Small intestine (tissue), 7 donors: Measurements from ENCODE around the gene HAS3. TPM values are rescaled to one million over a fixed set of nuclear protein-coding genes. Genes with fewer than 3 reads are reported as not detected.

ENCODE experiments used
- DNase-seq, 2 donors: peaks; one replicate each; pipeline versions ENCODE4 v3.0.0 to v3.0.0-alpha.2; 2013
- FAIRE-seq: peaks from 2 replicates; lab custom pipeline; 2012; peaks lifted over from hg19 to GRCh38; lab: Jason Lieb, UNC
- H3K27ac ChIP-seq, 3 donors: one replicate each; pipeline ENCODE4 v1.5.1; 2013; ENCODE audit warnings: low read length in 2 of 3, mild to moderate bottlenecking in 2 of 3, control low read depth in 1 of 3, inconsistent platforms in 1 of 3, low read depth in 1 of 3, moderate library complexity in 1 of 3
- H3K27me3 ChIP-seq, 3 donors: one replicate each; pipeline ENCODE4 v1.6.1; 2013; ENCODE audit warnings: low read length in 3 of 3, inconsistent platforms in 1 of 3; ENCODE audit not compliant: control insufficient read depth in 3 of 3, insufficient read depth in 3 of 3
- H3K36me3 ChIP-seq, 3 donors: one replicate each; pipeline ENCODE4 v1.6.1; 2013; ENCODE audit warnings: low read length in 3 of 3, inconsistent platforms in 1 of 3, low read depth in 1 of 3, mild to moderate bottlenecking in 1 of 3, moderate library complexity in 1 of 3; ENCODE audit not compliant: control insufficient read depth in 3 of 3, insufficient read depth in 2 of 3
- H3K4me1 ChIP-seq, 3 donors: one replicate each; pipeline ENCODE4 v1.6.1; 2013; ENCODE audit warnings: low read length in 2 of 3, inconsistent platforms in 1 of 3, low read depth in 1 of 3, mild to moderate bottlenecking in 1 of 3, moderate library complexity in 1 of 3; ENCODE audit not compliant: control insufficient read depth in 3 of 3, insufficient read depth in 2 of 3
- H3K4me3 ChIP-seq, 3 donors: one replicate each; pipeline ENCODE4 v1.5.1; 2013; ENCODE audit warnings: low read length in 3 of 3, control low read depth in 1 of 3, inconsistent platforms in 1 of 3, low read depth in 1 of 3, mild to moderate bottlenecking in 1 of 3, moderate library complexity in 1 of 3
- H3K9me3 ChIP-seq, 2 donors: one replicate each; pipeline ENCODE4 v1.6.1; 2013; ENCODE audit warnings: low read depth in 1 of 2, low read length in 1 of 2; ENCODE audit not compliant: control insufficient read depth in 2 of 2, insufficient read depth in 1 of 2
- WGBS, 3 donors: extraction: QIAGEN DNeasy Blood & Tissue Kit; methylation state at CpG; one replicate each; pipeline ENCODE4 v1.1.7; 2013; 5-methylcytosine and 5-hydroxymethylcytosine counted together
- polyA plus RNA-seq, 4 donors: library from polyadenylated mRNA; stranded (reverse) in 3 of 4; unstranded in 1 of 4; fragments of 200-250 nt in 3 of 4; fragments of 120-200 nt in 1 of 4; gene quantifications; one replicate each; pipeline versions ENCODE4 v1.2.1 to v1.2.3, GENCODE V29; 2013
- donor health status: healthy with polysubstance abuse.
- donor health status: control.
- donor health status: control.
- donor health status: Bipolar disorder and iron deficiency.
- donor health status: healthy.

The HAS3 gene
- polyA plus RNA-seq, 4 donors = 0.67 to 5.3 (median 0.94) TPM

DNA sequence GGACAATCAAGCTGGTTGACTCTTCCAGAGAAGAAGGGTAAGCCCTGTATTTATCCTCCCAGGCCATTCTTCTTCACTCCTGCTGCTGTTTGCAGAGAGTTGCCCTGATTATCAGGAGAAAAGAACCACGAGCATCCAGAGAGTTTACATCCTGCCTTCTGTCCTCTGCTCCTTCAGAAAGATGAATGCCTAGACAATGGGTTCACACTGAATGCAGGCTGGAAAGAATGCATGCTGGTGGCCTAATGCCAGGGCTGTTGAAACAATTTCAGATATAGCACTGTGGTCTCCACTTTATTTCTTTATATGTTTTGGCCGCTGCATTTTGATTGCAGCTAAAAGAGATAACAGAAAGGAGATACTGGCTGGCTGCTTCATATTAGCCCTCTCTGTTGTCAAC is 21.2 kb upstream of the HAS3 start:
- Histone ChIP-seq H3K9me3 (no peaks in the 10 kb centered on the region), H3K27ac (no peak overlapping the region), H3K4me3 (no peak overlapping the region), H3K4me1 (peaks cover 0 to 5% (median 2%) of the 10 kb centered on the region in 3 donors), H3K27me3 (no peaks in the 10 kb centered on the region), H3K36me3 (peaks cover 0 to 6% (median 0%) of the 10 kb centered on the region in 3 donors)
- WGBS, 3 donors = 35 to 48% (median 45%) methylated on average over 2 of the region's 2 CpGs
- no peak for FAIRE-seq
- no peak for DNase-seq

DNA sequence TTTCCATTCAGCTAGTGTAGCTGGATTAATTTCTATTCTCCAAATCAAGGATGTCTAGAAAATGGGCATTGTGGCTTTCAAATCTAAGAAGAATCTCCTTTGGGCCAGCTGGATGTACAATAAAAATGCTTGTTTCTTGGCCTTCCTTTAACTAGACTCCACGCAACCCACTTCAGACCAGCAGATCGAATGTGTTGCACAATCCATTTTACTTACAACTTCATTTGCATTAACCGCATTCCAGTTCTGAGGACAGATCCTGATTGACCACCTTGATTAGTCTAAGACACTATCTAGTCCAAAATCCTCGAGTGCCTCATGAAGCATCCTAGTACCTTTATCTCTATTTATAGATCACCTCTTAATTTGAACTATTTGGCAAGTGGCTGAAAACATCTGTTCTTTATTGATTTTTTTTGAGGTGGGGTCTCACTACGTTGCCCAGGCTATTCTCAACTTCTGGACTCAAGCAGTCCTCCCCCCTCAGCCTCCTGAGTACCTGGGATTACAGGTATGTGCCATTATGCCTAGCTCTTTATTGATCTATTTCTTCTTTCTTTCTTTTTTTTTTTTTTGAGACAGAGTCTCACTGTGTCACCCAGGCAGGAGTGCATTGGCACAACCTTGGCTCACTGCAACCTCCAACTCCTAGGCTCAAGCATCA is 20.3 kb upstream of the HAS3 start:
- 81 to 86% (median 85%) methylated on average over 5 of the region's 5 CpGs for WGBS, 3 donors

DNA sequence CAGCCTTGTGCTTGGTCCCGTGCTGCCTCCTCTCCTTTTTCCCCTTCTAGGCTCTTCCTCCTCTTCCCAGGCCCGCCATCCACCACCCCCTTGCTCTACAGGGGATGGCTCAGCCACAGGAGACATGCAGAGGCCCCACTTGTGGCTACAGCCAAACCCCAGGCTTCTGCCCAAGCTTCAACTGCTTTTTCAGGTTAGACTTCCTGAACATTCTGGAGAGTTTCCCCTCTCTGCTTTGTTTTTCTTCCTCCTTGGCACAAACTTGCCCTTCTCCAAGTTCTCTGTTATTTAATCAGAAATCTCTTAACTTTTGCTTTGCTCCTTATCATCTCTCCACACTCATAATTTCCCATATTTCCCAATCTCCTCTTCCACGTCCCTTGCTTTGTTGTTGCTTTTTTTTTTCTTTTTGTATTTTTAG is 18.3 kb upstream of the HAS3 start:
- H3K27me3 ChIP-seq = no peaks in the 10 kb centered on the region
- H3K4me1 ChIP-seq = peaks cover 2 to 8% (median 4%) of the 10 kb centered on the region in 3 donors
- no peak overlapping the region for H3K27ac ChIP-seq
- H3K9me3 ChIP-seq = no peaks in the 10 kb centered on the region
- WGBS, 3 donors = 66 to 83% (median 78%) methylated on average over 3 of the region's 3 CpGs
- FAIRE-seq = no peak
- H3K4me3 ChIP-seq = no peak overlapping the region
- H3K36me3 ChIP-seq = peaks cover 0 to 6% (median 0%) of the 10 kb centered on the region in 3 donors
- DNase-seq = no peak

More for the DNA sequence above, 20.3 kb upstream of the HAS3 start:
- Histone ChIP-seq H3K27me3 (no peaks in the 10 kb centered on the region), H3K4me3 (no peak overlapping the region), H3K4me1 (peaks cover 2 to 8% (median 4%) of the 10 kb centered on the region in 3 donors), H3K9me3 (no peaks in the 10 kb centered on the region), H3K36me3 (peaks cover 0 to 6% (median 0%) of the 10 kb centered on the region in 3 donors), H3K27ac (no peak overlapping the region)
- DNase-seq = no peak
- FAIRE-seq = no peak

DNA sequence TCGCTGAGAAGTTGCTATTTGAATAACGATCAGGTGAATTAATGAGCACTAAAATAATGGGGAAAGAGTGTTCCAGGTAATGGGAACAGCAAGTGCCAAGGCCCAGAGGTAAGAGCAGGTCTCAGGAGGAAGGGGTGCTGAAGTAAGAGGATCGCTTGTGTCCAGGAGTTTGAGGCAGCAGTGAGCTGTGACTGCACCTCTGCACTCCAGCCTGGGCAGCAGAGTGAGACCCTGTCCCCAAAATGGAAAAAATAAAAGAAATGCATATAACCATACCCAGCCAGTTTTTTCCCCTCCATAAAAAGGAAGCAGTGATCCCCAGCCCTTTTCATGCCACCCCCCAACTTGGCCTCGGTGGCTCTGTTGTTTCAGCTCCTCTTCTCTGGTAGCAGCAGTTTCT is 16.8 kb upstream of the HAS3 start:
- no peaks in the 10 kb centered on the region for H3K27me3 ChIP-seq
- H3K27ac ChIP-seq = no peak overlapping the region
- no peaks in the 10 kb centered on the region for H3K9me3 ChIP-seq
- no peak for DNase-seq
- peaks cover 2 to 8% (median 4%) of the 10 kb centered on the region in 3 donors for H3K4me1 ChIP-seq
- H3K4me3 ChIP-seq = no peak overlapping the region
- 65 to 81% (median 65%) methylated on average over 4 of the region's 4 CpGs for WGBS, 3 donors
- H3K36me3 ChIP-seq = peaks cover 0 to 2% (median 0%) of the 10 kb centered on the region in 3 donors
- FAIRE-seq = no peak

DNA sequence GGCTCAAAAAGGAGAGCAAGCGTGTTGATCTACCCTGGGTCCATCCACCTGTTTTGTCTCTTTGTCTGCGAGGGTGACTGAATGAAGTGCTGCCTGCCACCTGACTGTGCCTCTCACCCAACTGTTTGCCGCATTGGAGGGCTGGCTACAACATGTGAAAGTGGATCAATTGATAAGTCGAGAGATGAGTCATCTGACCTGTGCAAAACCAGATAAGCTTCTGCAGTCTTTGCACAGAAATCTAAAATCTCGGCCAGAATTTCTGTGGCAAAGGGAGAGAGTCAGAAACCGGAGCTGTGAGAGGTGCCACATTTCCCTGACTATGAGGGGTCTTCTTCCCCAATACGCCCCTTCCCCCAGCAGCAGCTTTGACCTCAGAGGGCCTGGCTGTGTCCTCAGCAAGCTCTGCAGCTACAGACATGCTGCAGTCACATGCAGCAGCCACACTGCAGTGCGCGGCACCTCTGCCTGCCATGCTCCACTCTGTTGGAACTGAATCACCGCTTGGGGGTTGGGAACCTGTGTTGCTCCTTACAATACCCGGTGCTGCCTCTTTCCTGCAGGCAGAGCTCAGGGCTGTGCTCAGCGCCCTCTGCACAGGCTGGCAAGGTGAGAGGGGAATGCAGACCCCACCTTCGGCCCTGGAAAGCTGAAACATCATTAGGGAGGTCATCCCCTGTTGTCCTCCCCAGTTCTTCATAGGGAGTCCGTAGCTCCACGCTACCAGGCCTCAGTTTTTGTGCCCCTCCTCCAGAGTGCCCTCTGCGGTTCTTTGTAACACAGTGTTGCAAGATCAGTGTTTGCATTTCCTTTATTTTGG is 16.2 kb upstream of the HAS3 start:
- 22 to 45% (median 30%) methylated on average over 16 of the region's 16 CpGs for WGBS, 3 donors
- peaks cover 0 to 2% (median 0%) of the 10 kb centered on the region in 3 donors for H3K36me3 ChIP-seq
- no peak overlapping the region for H3K27ac ChIP-seq
- H3K9me3 ChIP-seq = no peaks in the 10 kb centered on the region
- H3K4me1 ChIP-seq = peaks cover 2 to 8% (median 4%) of the 10 kb centered on the region in 3 donors
- no peaks in the 10 kb centered on the region for H3K27me3 ChIP-seq
- H3K4me3 ChIP-seq = no peak overlapping the region
- FAIRE-seq (no peak), DNase-seq (peak; percentile 32 to 68)

DNA sequence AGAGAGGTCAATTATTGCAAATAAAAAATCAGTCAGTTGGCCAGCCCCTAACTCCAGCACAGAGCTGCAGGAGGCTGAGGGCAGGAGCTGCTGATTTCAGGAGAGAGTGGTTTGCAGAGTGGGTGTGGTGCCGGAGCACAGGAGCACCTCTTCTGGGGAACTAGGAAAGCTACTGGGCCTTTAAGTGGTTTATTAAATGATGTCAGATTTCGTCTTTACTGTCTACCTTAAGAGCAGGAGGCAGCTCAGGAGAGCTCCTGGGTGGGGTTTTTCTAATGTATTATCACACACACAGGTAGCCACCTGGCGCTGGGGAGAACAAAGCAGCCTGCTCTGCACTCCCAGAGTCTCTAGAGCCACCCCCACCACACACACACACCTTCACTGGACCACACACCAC is 11.5 kb upstream of the HAS3 start:
- no peak for FAIRE-seq
- Histone ChIP-seq H3K4me1 (peaks cover 2 to 7% (median 4%) of the 10 kb centered on the region in 3 donors), H3K27ac (no peak overlapping the region), H3K36me3 (no peaks in the 10 kb centered on the region), H3K9me3 (no peaks in the 10 kb centered on the region), H3K27me3 (no peaks in the 10 kb centered on the region), H3K4me3 (no peak overlapping the region)
- 24 to 54% (median 50%) methylated on average over 3 of the region's 3 CpGs for WGBS, 3 donors
- DNase-seq = no peak

DNA sequence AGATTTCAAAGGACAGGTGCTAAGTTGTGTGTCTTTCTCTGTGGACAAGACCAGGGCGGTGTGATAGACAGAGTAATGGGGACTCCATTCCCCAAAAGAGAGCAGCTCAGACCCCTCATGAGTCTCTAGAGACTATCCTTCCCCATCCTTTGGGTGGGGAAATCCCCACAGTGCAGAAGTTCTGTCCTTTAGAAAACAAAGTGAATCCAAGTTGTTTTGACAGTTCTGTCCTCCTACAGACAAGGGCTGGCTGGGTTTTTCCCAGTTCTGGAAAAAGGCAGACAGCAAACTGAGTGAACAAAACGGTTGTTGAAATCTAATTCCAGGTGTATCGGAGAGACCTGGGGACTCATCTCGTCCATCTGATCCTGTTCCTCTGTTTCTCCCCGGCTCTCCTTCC is 11.0 kb upstream of the HAS3 start:
- no peaks in the 10 kb centered on the region for H3K27me3 ChIP-seq
- H3K9me3 ChIP-seq = no peaks in the 10 kb centered on the region
- no peak overlapping the region for H3K27ac ChIP-seq
- DNase-seq (no peak), FAIRE-seq (no peak)
- H3K4me3 ChIP-seq = no peak overlapping the region
- WGBS, 3 donors = 75 to 85% (median 77%) methylated on average over 5 of the region's 5 CpGs
- H3K36me3 ChIP-seq = no peaks in the 10 kb centered on the region
- peaks cover 0 to 2% (median under 1%) of the 10 kb centered on the region in 3 donors for H3K4me1 ChIP-seq

DNA sequence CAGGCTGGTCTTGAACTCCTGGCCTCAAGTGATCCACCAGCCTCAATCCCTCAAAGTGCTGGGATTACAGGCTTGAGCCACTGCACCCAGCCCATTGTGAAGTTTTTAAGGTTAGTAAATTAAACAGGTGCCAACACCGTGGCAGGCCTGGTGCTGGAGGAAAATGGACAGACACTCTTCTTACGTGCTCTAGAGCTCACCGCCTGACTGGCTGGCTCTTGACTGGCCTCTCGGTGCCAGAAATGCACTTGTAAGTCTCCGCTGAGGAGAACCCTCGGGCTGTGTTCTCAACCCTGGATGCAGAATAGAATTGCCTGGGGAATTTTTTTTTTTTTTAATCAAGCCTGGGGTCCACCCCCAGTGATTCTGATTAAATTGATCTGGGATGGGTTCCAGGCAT is 10.3 kb upstream of the HAS3 start:
- WGBS, 3 donors = 88 to 92% (median 92%) methylated on average over 6 of the region's 6 CpGs
- DNase-seq (no peak), FAIRE-seq (no peak)
- Histone ChIP-seq H3K27ac (no peak overlapping the region), H3K36me3 (no peaks in the 10 kb centered on the region), H3K4me3 (no peak overlapping the region), H3K4me1 (no peaks in the 10 kb centered on the region), H3K27me3 (peaks cover 0 to 3% (median 0%) of the 10 kb centered on the region in 3 donors), H3K9me3 (no peaks in the 10 kb centered on the region)
